GM23248 (cell line): Measurements from ENCODE around the gene HEXIM1.

Experiments
- EZH2 ChIP-seq: fragments of 200-600 bp; sonication (generic); IDR thresholded peaks from 2 replicates; pipeline ENCODE4 v1.6.1; 2018; ENCODE audit warnings: antibody characterized with exemption, mild to moderate bottlenecking; ENCODE audit not compliant: insufficient read depth, poor library complexity, severe bottlenecking
- EZH2phosphoT487 ChIP-seq: fragments of 200-600 bp; sonication (generic); IDR thresholded peaks from 2 replicates; pipeline ENCODE4 v1.6.1; 2018; ENCODE audit warnings: antibody characterized with exemption, moderate library complexity, mild to moderate bottlenecking, low read depth; ENCODE audit not compliant: insufficient read depth

GRCh38 chr17:45123930-45124796 lies 24.1 kb upstream of the HEXIM1 start:
- TF ChIP-seq EZH2 = no peak
- no peak for TF ChIP-seq EZH2phosphoT487
